Right lobe of liver (tissue), 6 donors: Measurements from ENCODE around the gene HPRT1. TPM values are rescaled to one million over a fixed set of nuclear protein-coding genes. Genes with fewer than 3 reads are reported as not detected.

Experiments used
- ATAC-seq, 4 donors: fragments of 200-7000 bp; cut with Tn5 transposase; one replicate each; pipeline ENCODE4 v1.9.1; 2020; ENCODE audit warnings: mild to moderate bottlenecking in 4 of 4, moderate library complexity in 4 of 4
- DNase-seq, 3 donors: peaks; one replicate each; pipeline ENCODE4 v3.0.0-alpha.2; 2020
- H3K27ac ChIP-seq, 3 donors: fragments of 200-600 bp; one replicate each; pipeline ENCODE4 v1.8.0; 2022
- H3K27me3 ChIP-seq, 2 donors: fragments of 200-600 bp; one replicate each; pipeline ENCODE4 v1.8.0; 2022
- H3K36me3 ChIP-seq, 4 donors: fragments of 200-600 bp; sonication (generic) in 1 of 4; one replicate each; pipeline versions ENCODE4 v1.5.1 to v1.8.0; 2017 to 2022; ENCODE audit warnings: control low read depth in 1 of 4
- H3K4me1 ChIP-seq, 4 donors: fragments of 200-600 bp; sonication (generic) in 1 of 4; one replicate each; pipeline versions ENCODE4 v1.5.1 to v1.8.0; 2017 to 2022; ENCODE audit warnings: control low read depth in 1 of 4
- H3K4me3 ChIP-seq, 3 donors: fragments of 200-600 bp; one replicate each; pipeline ENCODE4 v1.8.0; 2022
- H3K9me3 ChIP-seq, 4 donors: fragments of 200-600 bp; sonication (generic) in 1 of 4; one replicate each; pipeline versions ENCODE4 v1.5.1 to v1.8.0; 2017 to 2022; ENCODE audit warnings: control low read depth in 1 of 4
- POLR2A ChIP-seq: fragments of 450-650 bp; IDR thresholded peaks from one replicate; pipeline ENCODE4 v1.6.1; 2017; ENCODE audit warnings: antibody characterized with exemption, mild to moderate bottlenecking
- WGBS: methylation state at CpG from one replicate; pipeline ENCODE4 v1.1.6; 2018; ENCODE audit warnings: low coverage, low lambda C conversion rate; ENCODE audit not compliant: insufficient coverage; ENCODE audit errors: missing lambda C conversion rate; 5-methylcytosine and 5-hydroxymethylcytosine counted together
- intact Hi-C, 2 donors: fragments of 100-400 bp; cut with DNase I; formaldehyde crosslinking; loops; one replicate each; pipeline versions ENCODE4 v1.11.2 to v1.14.1; 2022
- total RNA-seq, 6 experiments: library from RNA; depleted of rRNA in 2 of 6; stranded (reverse); fragments of >200 nt in 2 of 6; fragmentation: NEBNext Ultra II Directional in 3 of 6; extraction: Animal tissue kit (Norgen Biotek cat#: 25700) in 3 of 6; gene quantifications; one replicate each; pipeline versions ENCODE4 v1.1.0 to v1.2.4, GENCODE V29; 2016 to 2023
- TF ChIP-seq, protein P1 (sequence below), 4 donors: fragments of 200-600 bp in 3 of 4; fragments of 450-650 bp in 1 of 4; IDR thresholded peaks; one replicate each; pipeline versions ENCODE4 v1.5.1 to v1.8.0; 2016 to 2022; ENCODE audit warnings: antibody characterized with exemption in 4 of 4, mild to moderate bottlenecking in 2 of 4
- donor health status: DM: no; HTN: yes; CAD: no.
- donor health status: DM: no; HTN: no; CAD: no.
- donor health status: DM: no; HTN: no; CAD: no.
- donor health status: DM: no; HTN: yes; CAD: no.
- donor health status: DM: no; HTN: yes; CAD: no.

HPRT1 gene
- total RNA-seq, 6 experiments from 2014 or later = 5.0 to 11.1 (median 9.0) TPM

DNA sequence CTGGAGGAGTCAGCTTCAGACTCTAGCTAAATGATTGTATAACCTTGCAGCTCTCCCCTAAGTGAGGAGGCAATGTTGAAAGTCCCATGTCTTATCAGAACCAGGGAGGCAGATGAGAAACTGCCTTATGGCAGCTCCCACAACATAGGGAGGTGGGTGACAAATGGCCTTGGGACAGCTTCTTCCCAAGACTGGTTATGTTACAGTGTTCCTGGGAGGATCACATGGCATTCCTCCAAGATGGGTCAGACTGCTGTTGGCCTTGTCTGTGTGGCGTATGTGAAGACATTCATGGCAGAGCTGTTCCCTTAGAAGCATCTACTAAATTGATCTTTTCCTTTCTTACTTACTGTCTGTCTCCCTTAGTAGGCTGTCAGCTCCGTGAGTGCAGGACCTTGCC is 42.0 kb downstream of the HPRT1 start:
- ATAC-seq (no peak), DNase-seq (no peak)
- H3K27me3 ChIP-seq = no peaks in the 10 kb centered on the region
- H3K4me3 ChIP-seq = no peak overlapping the region
- no peak overlapping the region for H3K27ac ChIP-seq
- intact Hi-C loops = no loop called here
- no peaks in the 10 kb centered on the region for H3K36me3 ChIP-seq
- H3K4me1 ChIP-seq = no peaks in the 10 kb centered on the region
- TF ChIP-seq, protein P1, sequence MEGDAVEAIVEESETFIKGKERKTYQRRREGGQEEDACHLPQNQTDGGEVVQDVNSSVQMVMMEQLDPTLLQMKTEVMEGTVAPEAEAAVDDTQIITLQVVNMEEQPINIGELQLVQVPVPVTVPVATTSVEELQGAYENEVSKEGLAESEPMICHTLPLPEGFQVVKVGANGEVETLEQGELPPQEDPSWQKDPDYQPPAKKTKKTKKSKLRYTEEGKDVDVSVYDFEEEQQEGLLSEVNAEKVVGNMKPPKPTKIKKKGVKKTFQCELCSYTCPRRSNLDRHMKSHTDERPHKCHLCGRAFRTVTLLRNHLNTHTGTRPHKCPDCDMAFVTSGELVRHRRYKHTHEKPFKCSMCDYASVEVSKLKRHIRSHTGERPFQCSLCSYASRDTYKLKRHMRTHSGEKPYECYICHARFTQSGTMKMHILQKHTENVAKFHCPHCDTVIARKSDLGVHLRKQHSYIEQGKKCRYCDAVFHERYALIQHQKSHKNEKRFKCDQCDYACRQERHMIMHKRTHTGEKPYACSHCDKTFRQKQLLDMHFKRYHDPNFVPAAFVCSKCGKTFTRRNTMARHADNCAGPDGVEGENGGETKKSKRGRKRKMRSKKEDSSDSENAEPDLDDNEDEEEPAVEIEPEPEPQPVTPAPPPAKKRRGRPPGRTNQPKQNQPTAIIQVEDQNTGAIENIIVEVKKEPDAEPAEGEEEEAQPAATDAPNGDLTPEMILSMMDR (IDR thresholded peaks at IDR 0.05) = no peak
- TF ChIP-seq POLR2A = no peak
- WGBS = 50% methylated on average over 2 of the region's 2 CpGs
- no peaks in the 10 kb centered on the region for H3K9me3 ChIP-seq

DNA sequence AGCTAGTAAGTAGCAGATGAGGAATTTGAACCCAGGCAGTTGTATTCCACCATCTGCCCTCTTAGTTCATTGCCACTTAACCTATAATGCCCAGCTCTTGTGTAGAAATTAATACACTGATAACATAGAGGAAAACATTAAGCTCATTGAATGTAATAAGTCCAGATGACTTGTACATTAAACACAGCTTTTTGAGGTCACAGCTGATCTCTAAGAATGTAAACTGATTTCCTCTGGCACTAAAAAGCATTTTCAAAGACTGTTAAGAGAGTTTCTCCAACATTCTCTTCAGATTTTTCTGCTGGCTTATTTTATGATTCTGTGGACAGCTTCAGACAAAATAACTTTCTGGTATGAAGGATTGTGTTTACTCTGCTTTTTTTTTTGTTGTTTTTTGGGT is 42.7 kb downstream of the HPRT1 start:
- Histone ChIP-seq H3K27ac (no peak overlapping the region), H3K36me3 (no peaks in the 10 kb centered on the region), H3K4me3 (no peak overlapping the region), H3K4me1 (no peaks in the 10 kb centered on the region), H3K27me3 (no peaks in the 10 kb centered on the region), H3K9me3 (no peaks in the 10 kb centered on the region)
- TF ChIP-seq, protein P1 (IDR thresholded peaks at IDR 0.05) = no peak
- no peak for TF ChIP-seq POLR2A
- ATAC-seq (no peak), DNase-seq (no peak)
- intact Hi-C loops = no loop called here

DNA sequence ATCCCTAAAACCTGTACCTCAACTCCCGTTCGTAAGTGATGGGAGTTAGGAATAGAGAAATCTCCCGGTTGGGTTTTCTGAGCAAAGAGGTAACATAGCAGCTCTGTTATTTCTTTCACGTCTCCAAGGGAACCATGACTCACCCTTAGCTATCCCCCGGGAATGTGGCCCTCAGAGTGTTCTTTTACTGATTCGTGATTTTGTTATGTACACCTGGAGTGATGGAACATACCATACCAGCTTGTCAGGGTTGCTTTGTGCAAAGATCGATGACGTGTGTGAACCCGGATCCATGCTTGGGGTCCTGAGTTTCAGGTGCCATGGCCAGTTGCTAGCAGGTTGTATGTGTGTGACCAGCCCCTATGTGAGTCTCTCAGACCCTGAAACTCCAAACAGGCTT is 52.6 kb downstream of the HPRT1 start:
- no peaks in the 10 kb centered on the region for H3K4me1 ChIP-seq
- no peak overlapping the region for H3K27ac ChIP-seq
- 80% methylated on average over 8 of the region's 9 CpGs for WGBS
- intact Hi-C loops = no loop called here
- H3K4me3 ChIP-seq = no peak overlapping the region
- DNase-seq = no peak
- no peaks in the 10 kb centered on the region for H3K36me3 ChIP-seq
- TF ChIP-seq POLR2A = no peak
- TF ChIP-seq, protein P1 (IDR thresholded peaks at IDR 0.05) = no peak
- H3K27me3 ChIP-seq = no peaks in the 10 kb centered on the region
- ATAC-seq = no peak
- H3K9me3 ChIP-seq = no peaks in the 10 kb centered on the region

DNA sequence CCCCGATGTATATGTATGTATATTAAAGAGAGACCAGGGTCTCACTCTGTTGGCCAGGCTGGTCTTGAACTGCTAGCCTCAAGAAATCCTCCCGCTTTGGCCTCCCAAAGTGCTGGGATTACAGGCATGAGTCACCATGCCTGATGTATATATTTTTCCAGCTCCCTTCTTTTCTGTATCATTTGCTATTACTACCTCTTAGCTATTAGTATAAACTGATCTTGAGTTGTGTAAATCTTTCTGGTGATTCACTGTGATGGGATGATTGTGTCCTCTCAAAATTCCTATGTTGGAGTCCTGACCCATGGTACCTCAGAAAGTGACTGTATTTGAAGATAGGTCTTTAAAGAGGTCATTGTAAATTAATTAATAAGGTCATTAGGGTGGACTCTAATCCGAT is 53.1 kb downstream of the HPRT1 start:
- Histone ChIP-seq H3K9me3 (no peaks in the 10 kb centered on the region), H3K4me3 (no peak overlapping the region), H3K4me1 (no peaks in the 10 kb centered on the region), H3K27ac (no peak overlapping the region), H3K36me3 (no peaks in the 10 kb centered on the region), H3K27me3 (no peaks in the 10 kb centered on the region)
- ATAC-seq (no peak), DNase-seq (no peak)
- no peak for TF ChIP-seq POLR2A
- TF ChIP-seq, protein P1 (IDR thresholded peaks at IDR 0.05) = no peak
- intact Hi-C loops = no loop called here
- 43% methylated on average over 1 of the region's 3 CpGs for WGBS

DNA sequence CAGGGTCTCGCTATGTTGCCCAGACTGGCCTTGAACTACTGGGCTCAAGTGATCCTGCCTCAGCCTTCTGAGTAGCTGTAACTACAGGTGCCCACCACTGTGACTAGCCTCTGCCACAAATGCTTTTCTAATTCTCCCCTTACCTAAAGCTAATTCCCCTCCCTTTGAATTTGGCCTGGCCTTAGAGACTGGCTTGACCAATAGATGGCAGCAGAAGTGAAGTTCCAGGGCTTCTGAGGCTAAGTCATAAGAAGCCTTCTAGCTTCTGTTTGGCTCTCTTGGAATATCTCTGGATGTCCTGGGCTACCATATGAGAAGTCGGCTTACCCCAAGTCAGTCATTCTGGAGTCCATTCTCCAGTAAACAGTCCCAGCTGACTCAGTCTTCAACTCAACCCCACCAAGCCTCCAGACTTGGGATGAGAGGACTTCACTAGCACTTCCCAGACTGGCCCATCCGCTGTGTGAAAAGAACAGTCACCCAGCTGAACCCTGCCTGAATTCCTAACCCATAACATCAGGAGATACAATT is 61.0 kb downstream of the HPRT1 start:
- no peaks in the 10 kb centered on the region for H3K27me3 ChIP-seq

More for the DNA sequence above, 61.0 kb downstream of the HPRT1 start:
- H3K4me1 ChIP-seq = no peaks in the 10 kb centered on the region
- DNase-seq (no peak), ATAC-seq (peak; percentile 43 to 72 (median 70))
- H3K4me3 ChIP-seq = no peak overlapping the region
- intact Hi-C loops = no loop called here
- no peaks in the 10 kb centered on the region for H3K36me3 ChIP-seq
- no peak overlapping the region for H3K27ac ChIP-seq
- TF ChIP-seq, protein P1 (IDR thresholded peaks at IDR 0.05) = peak in 3 of 4 donors; percentile 53 to 60 (median 53)
- TF ChIP-seq POLR2A = no peak
- H3K9me3 ChIP-seq = no peaks in the 10 kb centered on the region
- WGBS = 78% methylated on average over 1 of the region's 3 CpGs
